Gastrocnemius medialis (tissue), 4 donors: ENCODE data around the gene FARSB.
"Not testable (repeated sequence)": the region's sequence is repeated elsewhere in the genome, so short reads cannot be mapped to it uniquely, and the experiment has no call there.

Source experiments
- CTCF ChIP-seq, 5 experiments: fragments of 450-650 bp in 3 of 5; fragments of 200-600 bp in 2 of 5; sonication (generic) in 2 of 5; IDR thresholded peaks in 4 of 5; conservative IDR thresholded peaks in 1 of 5; 1 replicate in 4 of 5; 2 replicates in 1 of 5; pipeline ENCODE4 v1.5.1; 2016 to 2019; ENCODE audit warnings: antibody characterized with exemption in 5 of 5, mild to moderate bottlenecking in 3 of 5, moderate library complexity in 3 of 5
- POLR2A ChIP-seq, 2 donors: fragments of 450-650 bp; IDR thresholded peaks; one replicate each; pipeline ENCODE4 v1.6.1; 2017; ENCODE audit warnings: antibody characterized with exemption in 2 of 2, mild to moderate bottlenecking in 2 of 2, moderate library complexity in 2 of 2

GRCh38 chr2:222693413-222693812, 37.5 kb upstream of the FARSB start:
- TF ChIP-seq CTCF (IDR thresholded peaks at IDR 0.05 in 4 of 5, conservative IDR thresholded peaks at IDR 0.05 in 1 of 5); POLR2A (IDR thresholded peaks at IDR 0.05): not testable (repeated sequence)
